A172 (cell line): ENCODE measurements around the gene KCNJ4. TPM values are rescaled to one million over a fixed set of nuclear protein-coding genes. Genes with fewer than 3 reads are reported as not detected.

Experiments used
- DNase-seq: peaks from one replicate; pipeline ENCODE4 v3.0.0-alpha.2; 2015; ENCODE audit warnings: low spot score
- total RNA-seq: library from RNA; depleted of rRNA; stranded (reverse); fragments of >200 nt; shearing (Covaris generic); gene quantifications from 2 replicates; pipeline ENCODE4 v1.2.3, GENCODE V29; 2014

Gene KCNJ4
- total RNA-seq, 1 experiment from 2014 or later: not detected

DNA sequence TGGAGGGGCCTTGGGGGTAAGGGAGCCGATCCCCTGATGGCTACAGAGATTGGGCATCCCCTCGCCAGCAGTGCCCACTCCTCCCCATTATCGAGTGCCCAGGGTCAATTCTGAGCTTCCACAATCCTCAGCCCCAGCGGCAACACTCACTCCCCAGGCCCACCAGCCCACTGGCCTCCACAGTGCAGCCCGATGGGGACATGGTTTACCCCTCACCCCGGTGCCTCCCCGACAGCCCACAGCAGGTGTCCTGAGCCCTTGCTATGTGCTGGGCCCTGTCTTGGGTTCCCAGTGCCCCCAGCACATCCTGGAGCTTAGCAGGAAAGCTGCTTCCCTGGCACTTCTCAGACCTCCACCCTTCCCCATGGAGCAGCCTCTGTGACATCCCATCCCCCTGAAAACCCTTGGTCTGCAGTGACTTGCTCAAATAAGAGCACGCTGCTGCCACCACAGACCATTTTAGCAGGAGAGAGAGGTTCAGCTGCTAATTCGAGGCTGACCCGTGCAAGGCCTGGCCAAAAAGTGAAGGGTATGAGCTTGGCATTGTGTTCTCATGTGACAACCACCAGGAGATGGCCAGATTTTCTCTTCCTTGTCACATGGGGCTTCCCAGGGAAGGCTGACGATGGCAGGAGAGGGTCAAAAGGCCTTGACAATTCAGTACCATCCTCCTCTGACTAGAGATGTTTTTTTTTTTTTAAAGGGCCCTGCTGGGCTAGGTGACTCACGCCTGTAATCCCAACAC lies 23.6 kb downstream of the KCNJ4 start:
- DNase-seq: no peak

DNA sequence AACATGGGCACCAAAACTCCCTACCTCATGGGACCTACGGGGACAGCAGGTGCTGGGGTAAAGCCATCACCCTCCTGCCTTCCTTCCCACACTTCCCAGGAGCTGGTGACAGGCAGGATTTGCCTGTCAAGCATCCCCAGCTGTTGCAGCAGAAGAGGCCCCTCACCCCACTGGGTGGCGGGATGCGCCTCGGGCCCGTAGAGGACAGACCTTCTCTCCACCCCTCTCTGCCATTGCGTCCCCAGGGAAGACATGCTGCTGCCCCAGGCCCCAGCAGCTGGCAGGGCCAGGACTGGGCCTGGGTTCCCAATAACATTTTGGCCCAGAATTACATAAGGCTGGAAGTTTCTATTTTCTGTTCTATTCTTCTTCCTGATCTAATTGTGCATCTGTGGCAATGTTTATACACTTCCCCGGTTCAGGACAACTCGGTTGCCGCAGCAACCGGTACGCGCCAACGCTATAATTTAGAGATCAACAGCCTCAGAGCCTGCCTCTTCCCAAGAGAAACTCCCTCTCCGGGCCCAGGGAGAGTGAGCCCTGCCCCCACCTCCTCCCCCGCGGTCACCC lies 25.4 kb downstream of the KCNJ4 start:
- no peak for DNase-seq

DNA sequence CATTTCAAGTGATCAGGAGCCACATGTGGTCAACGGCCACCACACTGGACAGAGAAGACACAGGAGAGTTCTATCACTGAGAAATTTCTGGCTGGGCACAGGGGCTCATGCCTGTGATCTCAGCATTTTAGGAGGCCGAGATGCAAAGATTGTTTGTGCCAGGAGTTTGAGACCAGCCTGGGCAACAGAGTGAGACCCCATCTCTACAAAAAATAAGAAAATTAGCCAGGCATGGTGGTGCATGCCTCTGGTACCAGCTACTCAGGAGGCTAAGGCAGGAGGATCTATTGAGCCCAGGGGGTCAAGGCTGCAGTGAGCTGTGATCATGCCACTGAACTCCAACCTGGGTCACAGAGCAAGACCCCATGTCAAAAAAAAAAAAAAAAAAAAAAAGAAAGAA lies 26.3 kb downstream of the KCNJ4 start:
- no peak for DNase-seq

DNA sequence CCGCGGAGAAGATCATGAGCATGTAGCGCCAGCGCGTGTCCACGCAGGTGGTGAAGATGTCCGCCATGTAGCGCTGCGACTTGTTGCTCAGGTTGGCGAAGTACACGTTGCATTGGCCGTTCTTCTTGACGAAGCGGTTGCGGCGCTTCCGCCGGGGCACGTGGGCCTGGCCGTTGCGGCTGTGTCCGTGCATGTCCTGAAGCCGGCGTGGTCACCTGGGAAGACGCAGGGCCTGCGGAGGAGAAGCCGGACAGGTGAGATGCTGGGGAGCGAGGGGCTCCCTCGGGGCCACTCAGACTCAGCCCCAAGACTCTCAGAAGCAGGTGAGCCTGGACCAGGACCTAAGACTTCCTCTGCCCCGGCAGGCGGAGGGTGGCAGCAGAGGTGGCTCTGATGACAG lies 27.1 kb downstream of the KCNJ4 start:
- no peak for DNase-seq

DNA sequence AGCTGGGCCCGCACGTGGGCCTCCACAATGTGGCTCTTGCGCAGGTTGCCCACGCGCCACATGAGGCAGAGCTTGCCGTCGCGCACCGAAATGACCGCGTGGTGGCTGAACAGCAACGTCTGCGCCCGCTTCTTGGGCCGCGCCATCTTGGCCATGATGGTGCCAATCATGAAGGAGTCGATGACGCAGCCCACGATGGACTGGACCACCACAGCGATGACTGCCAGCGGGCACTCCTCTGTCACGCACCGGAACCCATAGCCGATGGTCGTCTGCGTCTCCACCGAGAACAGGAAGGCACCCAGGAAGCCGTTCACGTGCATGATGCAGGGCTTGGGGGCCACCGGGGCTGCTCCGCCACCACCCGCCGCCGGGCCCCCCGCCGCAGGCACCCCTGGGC lies 27.5 kb downstream of the KCNJ4 start:
- DNase-seq: no peak

DNA sequence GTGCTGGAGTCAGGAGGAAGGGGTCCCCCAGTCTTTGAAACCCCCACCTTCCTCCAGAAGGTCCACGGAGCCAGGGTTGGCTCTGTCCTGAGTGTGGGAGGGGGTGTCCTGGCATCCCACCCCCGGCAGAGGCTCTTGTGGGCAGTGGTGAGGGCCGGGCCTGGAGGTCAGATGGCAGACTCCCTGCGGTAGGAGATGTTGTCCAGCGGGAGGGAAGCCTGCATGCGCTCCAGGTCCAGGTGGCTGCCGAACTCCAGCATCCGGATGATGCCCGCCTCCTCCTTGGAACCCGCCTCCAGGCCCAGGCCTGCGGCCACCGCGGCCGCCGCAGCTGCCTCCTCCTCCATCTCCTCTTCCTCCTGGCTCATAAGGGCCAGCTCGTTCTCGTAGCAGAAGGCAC lies 28.4 kb downstream of the KCNJ4 start:
- DNase-seq: no peak

DNA sequence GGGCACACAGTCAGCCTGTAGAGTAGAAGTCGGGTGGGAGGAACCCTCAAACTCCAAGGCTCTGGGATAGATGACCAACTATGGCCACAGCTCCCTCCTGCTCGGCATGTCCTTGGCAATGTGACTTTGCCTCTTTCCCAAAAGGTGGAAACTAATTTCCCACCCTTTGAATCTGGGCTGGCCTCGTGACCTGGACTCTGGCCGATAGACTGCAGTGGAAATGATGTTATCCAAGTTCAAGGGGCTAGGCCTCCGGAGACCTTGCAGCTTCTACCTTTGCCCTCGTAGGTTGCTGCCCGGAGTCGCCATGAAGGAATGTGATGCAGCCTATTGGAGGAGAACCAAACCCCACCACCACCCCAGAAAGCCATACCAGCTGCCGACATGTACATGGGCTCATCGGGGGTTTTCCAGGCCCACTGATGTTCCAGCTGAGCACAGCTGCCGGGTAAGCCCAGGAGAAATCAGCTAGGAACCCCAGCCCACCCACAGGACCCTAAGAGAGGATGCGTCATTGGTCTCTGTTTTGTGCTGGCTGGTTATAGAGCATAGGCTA lies 30.4 kb downstream of the KCNJ4 start:
- DNase-seq: no peak

DNA sequence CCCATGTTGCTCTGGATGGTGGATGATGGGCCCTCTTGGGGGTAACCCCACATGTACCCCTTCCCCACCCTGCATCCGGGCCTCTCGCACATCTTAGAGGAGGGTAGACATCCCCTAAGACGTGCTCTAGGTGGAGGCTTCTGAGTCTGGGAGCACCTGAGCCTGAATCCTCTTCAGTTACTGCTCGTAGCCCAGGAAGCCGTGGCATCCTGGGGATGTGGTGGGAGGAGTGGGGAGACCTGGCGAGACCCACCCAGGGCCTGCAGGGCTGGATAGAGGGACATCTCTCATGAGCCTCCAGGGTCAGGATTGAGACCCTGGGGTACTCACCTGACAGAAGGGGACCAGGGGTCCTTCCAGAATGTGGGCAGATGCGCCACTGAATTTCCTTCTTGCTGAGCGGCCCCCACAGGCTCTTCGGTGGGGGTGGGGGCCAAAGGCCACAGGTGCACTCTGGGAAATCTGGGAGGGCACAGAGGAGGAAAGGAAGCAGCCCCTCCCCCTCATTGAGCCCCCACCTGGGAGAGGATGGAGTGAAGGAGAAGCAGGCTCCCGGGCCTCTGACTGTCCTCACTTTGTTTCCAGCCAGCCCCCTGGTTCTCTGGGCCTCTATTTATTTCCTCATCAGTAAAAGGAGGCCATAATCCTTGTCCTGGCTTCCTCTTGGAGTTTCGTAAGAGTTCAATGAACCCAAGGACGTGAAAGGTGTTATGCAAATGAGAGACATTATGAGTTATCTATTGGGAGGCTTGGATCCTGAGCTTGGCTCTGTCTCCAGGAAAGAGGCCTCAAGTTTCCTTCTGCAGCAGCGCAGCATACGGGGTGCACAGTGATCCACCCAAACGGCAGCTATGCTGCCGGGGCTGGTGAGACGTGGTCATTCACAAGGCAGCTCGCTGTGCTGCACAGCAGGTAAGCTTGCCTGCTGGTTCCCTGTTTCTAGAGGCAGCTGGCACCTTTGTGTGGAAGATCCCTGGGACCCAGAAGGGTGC lies 31.2 kb downstream of the KCNJ4 start:
- no peak for DNase-seq

DNA sequence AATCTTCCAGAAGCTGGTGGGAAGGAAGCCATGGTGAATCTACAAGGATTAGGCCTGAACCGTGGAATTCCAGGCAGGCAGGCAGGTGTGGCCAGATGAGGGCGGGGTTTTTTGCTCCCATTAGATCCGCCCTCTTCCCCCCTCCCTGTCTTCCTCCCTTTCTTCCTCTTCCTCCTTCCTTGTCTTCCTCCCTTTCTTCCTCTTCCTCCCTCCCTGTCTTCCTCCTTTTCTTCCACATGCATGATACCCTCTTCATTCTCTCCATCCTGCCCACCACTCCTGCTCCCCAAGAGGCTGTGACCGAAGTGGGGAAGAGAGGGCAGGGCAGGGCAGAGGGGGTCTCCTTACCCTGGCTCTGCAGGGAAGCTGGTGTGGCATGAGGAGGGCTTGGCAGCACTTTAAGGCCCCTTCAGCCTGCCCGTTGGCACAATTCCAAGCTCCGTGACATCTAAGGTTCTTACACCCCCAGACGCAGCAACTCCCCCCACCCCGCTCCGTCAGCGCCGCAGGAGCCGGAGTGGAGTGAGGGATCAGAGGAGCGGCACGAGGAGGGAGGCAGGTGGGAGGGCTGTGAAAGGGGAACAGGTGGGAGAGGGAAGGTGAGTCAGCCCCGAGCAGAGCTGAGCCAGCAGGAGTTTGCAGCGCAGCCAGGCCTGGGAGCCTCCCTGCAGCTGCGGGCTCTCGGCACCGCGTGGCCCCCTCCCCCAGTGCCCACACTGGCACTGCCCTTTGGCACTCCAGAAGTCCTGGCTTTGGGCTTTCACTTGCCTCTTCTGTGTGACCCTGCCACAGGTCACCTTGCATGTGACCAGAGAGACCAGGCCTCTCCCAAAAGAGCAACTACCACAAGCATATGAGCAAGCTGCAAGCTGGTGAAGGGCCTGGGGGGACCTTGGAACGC lies 32.1 kb downstream of the KCNJ4 start:
- DNase-seq: peak; percentile 49

DNA sequence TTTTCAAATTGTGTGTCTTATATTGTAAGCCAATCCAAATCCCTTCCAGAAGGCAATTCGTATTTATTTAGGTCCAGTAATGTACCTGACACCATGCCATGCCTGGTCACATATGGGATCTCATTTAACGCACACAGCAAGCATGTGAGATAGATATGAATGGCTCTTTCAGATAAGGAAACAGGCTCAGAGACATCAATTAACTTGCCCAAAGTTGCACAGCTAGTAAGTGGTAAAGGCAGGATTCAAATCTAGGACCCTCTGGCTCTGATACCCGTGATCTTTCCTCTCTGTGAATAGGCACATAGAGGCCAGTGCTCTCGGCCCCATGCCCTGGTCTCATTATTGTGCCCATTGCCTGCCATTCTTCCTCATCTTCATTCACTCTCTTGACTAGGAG lies 34.3 kb downstream of the KCNJ4 start:
- DNase-seq: no peak

DNA sequence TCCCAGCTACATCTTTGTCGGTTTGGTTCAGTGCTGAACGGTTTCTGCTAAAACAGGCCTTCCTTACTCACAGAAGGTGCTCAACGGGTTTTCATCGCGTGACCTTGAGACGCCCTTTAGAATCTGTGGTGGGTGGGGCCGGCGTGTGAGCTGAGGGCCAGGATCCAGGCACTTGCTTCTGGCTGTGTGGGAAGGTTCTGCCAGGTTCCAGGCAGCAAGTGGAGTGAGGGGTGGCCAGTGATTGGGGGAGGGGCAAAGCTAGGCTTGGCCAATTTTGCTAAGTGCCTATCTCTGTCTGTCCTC lies 35.2 kb downstream of the KCNJ4 start:
- DNase-seq: no peak

DNA sequence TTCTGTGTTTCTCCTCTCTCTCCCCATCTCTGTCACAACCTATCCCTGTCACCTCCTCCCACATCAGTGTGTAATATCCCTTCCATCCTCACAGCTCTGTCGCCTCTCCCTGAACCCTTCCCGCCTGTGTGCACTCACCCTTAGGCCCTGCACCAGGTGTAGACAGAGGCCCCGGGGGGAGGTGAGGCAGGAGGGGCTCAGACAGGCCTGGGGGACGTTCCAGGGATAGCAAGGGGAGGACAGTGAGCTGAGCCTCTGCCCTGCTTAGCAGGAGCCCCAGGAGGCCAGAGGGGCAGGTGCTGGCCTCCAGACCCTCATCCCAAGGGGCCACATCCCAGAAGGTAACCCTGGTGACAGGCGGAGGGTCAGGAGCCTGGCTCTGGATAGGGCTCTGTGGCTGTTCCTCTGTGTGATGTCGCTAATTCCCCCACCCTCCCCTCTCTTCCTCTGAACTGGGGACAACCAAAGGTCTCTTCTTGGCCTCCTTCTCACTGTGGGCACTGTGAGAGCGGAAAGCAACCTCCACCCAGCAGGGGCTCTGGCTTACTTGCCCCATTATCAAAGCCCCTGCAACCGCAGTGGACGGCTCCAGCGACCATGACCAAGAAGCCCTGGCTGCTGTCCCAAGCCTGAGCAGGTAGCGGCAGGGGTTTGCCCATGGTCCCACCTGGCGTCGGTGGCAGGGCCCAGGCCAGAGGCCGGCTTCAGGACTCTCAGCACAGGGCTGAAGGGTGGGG lies 35.7 kb downstream of the KCNJ4 start:
- no peak for DNase-seq

DNA sequence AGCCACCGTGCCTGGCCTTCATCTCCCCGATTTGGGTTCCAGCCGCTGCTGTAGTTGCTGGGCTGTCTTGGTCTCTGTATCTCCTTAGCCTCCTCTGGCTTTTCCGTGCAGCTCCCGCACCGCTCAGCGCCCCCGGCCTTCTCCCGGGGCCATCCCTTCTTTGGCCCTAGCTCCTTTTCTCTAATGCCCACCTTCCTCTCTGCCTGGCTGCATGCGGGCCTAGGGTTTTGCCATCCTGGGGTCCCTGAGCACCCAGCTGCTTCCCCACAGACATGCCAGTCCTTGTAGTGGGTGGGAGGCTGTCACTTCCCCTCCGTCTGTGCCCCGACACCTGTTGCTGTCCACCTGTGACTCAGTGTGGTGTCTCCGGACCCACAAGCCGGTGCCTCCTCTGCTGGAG lies 36.4 kb downstream of the KCNJ4 start:
- no peak for DNase-seq

DNA sequence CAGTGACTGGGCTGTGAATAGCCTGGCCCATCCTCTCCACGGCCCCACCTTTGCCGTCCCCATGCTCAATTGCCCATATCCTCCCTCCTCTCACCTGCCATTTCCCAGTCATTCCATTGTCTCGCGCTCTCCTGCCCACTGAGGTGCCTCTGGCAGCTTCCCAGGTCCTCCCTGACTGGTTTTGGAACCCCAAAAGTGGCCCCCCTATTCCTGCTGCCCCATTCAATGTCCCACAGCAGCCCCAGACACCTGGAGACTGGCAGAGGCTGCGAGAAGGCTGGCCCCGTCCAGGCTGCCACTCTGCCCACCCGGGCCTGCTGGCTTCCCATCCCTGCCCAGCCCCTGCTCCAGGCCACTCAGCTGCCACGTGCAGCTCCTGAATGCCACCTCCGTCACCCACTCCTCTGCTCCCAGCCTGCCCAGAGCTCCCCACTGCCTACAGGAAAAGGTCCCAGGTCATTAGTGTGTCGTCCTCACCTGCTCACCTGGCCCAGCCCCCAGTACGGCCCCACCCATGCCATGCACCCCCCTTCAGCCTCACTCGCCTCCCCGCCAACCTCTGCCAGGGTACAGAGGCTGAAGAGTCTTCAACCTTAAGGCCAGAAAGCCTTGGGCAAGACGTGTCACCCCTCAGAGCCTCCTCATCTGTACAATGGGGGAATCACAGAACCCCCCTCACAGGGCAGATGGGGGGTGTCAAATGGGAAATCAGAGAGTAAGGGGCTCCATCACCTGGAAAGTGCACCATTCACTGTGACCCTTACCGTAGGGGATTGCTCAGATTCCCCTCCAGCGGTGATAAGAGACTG lies 37.5 kb downstream of the KCNJ4 start:
- DNase-seq: no peak

DNA sequence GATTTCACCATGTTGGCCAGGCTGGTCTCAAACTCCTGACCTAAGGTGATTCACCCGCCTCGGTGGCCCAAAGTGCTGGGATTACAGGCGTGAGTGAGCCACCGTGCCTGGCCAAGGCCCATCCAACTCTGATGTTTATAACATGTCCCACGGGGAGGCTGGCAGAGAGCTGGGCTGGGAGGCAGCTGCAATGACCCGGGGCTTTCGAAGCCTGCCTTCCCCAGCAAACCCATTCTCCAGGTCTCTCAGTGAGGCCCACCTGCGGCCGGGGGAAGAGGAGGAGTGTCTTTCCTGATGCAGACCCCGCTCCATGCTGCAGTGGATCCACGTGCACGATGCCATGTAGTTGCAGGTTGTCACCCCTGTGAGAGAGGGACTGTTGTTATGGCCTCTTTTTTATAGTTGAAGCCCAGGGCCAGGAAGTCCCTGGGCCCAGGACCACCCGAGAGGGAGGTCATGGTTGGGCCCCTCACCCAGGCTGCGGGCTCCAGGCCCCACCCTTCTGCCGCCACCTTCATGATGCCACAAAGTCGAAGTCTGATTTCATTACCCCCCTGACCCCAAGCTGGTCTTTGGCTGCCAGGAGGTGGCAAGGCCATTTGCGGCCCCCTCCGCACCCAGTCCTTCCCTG lies 38.3 kb downstream of the KCNJ4 start:
- DNase-seq: no peak

DNA sequence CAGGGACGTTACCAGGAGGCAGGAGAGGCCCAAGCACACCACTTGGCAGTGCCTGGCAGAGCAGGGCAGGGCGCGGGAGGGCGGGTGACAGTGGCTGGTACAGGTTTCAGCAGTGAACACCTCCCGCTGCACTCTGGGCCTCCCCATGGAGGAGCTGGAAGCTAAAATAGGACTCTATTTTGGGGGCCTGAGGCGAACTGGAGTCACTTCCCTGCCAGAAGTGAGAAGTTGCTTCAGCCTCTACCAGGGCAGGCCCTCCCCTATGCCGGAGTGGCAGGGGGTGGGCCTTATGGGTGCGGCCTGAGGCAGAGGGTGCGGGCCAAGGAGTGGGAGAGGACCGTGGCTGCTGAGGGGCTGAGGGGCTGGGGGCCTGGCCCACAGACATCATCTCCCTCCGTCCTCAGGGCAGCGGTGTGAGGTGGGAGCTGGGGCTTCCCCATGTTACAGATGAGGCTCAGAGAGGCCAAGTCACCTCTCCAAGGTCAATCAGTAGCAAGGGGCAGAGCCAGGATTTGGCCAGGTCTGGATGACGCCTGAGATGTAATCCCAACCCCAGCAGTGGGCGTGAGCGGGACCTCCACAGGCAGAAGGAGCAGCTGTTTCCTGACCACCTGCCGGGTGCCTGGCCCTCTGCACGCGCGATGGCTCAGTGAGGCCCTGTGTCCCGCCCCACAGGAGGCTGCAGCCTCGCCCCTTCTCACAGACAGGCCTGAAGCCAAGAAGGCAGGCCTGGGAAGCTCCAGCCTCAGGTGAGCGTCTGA lies 39.3 kb downstream of the KCNJ4 start:
- no peak for DNase-seq

DNA sequence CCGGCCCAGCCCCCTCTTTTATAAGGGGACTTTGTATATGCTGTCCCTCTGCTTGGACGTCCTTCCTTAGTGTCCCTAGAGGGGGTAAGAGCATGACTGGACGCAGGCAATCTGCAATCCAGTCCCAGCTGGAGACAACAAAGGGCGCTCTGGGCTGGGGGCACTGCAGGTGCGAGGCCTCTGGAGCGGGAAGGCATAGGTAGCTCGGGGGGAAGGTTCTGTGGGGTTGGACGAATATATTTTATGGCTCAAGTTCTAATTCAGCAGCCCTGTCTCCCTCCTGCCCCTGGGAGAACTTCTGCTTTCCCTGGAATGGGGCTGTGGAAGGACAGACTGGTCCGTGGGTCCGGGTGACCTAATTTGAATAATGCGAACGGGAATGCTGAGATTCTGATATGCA lies 40.0 kb downstream of the KCNJ4 start:
- DNase-seq: no peak

DNA sequence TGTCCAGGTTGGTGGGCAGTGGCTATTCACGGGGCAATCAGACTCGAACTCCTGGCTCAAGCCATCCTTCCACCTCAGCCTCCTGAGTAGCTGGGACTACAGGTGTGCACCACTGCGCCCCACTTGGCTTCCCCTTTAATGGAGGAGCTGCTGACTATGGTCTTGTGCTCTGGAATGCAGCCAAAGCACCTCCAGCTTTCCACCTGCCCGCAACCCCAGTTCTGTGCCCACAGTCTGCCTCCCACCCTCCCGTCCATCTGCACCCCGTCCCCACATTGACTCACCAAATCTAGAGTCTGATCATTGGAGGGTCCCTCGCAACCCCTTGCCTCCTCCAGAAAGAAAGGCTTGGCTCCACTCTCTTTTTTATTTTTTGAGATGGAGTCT lies 41.0 kb downstream of the KCNJ4 start:
- DNase-seq: no peak
